ENCODE results near the gene ARID3A. TPM values are rescaled to one million over a fixed set of nuclear protein-coding genes. Genes with fewer than 3 reads are reported as not detected.

The ARID3A gene
- total RNA-seq, 1 experiment from 2014 or later, result 0.85 TPM

DNA sequence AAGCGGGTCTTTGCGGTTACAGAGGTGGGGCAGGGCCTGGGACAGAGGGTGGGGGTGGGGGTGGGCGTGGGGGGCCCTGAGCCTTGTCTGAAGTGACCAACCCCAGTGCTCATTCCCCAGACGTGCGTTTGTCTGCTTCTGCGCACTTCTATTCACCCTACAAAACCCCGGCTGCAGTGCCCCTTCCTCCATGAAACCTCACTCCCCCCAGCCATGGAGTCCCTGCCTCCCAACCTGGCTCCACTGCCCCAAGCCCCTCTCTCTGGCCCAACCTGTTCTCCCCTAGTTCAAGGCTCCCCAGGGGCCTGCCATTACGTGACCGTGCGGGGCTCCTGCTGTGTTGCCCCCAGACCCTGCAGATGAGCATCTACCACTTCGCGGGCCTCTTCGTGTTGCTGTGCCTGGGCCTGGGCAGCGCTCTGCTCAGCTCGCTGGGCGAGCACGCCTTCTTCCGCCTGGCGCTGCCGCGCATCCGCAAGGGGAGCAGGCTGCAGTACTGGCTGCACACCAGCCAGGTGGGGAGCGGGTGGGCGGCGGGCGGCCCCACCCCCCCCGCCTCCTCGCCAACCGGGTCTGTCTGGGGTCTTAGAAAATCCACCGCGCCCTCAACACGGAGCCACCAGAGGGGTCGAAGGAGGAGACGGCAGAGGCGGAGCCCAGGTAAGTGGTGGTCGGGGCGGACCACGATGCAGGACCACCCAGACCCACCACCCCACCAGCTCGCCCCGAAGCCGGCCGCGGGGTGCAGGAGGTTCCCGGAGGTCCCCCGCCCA lies 82.6 kb downstream of the ARID3A start:
- Mint-ChIP-seq H3K4me1 (ENCODE audit: low read depth, unreplicated experiment) (no peaks in the 10 kb centered on the region), H3K9me3 (ENCODE audit: low read depth, unreplicated experiment) (no peaks in the 10 kb centered on the region), H3K4me3 (ENCODE audit: low read depth, unreplicated experiment) (no peak overlapping the region), H3K36me3 (ENCODE audit: insufficient read depth, unreplicated experiment) (peaks cover 33% of the 10 kb centered on the region), H3K27ac (ENCODE audit: unreplicated experiment) (no peak overlapping the region), H3K27me3 (ENCODE audit: unreplicated experiment) (peaks cover 23% of the 10 kb centered on the region)
- TF ChIP-seq, protein P1, sequence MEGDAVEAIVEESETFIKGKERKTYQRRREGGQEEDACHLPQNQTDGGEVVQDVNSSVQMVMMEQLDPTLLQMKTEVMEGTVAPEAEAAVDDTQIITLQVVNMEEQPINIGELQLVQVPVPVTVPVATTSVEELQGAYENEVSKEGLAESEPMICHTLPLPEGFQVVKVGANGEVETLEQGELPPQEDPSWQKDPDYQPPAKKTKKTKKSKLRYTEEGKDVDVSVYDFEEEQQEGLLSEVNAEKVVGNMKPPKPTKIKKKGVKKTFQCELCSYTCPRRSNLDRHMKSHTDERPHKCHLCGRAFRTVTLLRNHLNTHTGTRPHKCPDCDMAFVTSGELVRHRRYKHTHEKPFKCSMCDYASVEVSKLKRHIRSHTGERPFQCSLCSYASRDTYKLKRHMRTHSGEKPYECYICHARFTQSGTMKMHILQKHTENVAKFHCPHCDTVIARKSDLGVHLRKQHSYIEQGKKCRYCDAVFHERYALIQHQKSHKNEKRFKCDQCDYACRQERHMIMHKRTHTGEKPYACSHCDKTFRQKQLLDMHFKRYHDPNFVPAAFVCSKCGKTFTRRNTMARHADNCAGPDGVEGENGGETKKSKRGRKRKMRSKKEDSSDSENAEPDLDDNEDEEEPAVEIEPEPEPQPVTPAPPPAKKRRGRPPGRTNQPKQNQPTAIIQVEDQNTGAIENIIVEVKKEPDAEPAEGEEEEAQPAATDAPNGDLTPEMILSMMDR (IDR thresholded peaks at IDR 0.05; ENCODE audit: unreplicated experiment), result no peak
- intact Hi-C loops (cut with micrococcal nuclease; ENCODE audit: unreplicated experiment), result no loop called here
- no peak for DNase-seq
- BruUV-seq (replicated peaks), result no TSS peak
- CTCF ChIA-PET, result no interaction called here

DNA sequence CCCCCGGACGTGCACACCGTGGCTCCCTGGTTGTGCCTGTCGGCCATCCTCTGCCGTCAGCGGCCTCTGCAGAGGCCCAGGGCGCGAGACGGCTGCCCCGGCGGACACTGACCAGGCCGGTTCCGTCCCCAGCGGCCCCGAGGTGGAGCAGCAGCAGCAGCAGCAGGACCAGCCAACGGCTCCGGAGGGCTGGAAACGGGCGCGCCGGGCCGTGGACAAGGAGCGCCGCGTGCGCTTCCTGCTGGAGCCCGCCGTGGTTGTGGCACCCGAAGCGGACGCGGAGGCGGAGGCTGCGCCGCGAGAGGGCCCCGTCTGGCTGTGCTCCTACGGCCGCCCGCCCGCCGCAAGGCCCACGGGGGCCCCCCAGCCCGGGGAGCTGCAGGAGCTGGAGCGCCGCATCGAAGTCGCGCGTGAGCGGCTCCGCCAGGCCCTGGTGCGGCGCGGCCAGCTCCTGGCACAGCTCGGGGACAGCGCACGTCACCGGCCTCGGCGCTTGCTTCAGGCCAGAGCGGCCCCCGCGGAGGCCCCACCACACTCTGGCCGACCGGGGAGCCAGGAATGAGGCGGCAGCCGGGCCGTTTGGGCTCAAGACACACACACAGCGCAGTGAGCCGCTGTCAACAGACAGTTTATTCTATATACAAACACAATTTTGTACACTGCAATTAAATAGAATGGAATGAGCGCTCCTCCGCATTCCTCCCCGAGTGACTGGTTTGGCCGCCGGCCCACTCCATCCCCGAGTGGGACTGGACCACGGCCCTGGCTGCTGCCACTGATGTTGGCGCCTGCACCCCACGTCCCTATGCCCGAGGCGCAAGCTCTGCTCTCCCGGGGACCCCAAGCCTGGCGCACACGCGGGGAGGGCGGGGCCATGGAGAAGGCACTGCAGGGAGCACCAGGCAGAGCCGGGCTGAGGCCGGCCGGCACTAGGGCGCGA lies 83.5 kb downstream of the ARID3A start:
- peaks cover 29% of the 10 kb centered on the region for H3K36me3 Mint-ChIP-seq (ENCODE audit: insufficient read depth, unreplicated experiment)
- H3K27ac Mint-ChIP-seq (ENCODE audit: unreplicated experiment), result no peak overlapping the region
- DNase-seq, result no peak
- no peaks in the 10 kb centered on the region for H3K4me1 Mint-ChIP-seq (ENCODE audit: low read depth, unreplicated experiment)
- H3K27me3 Mint-ChIP-seq (ENCODE audit: unreplicated experiment), result peaks cover 14% of the 10 kb centered on the region
- intact Hi-C loops (cut with micrococcal nuclease; ENCODE audit: unreplicated experiment), result no loop called here
- no peak overlapping the region for H3K4me3 Mint-ChIP-seq (ENCODE audit: low read depth, unreplicated experiment)
- TF ChIP-seq, protein P1 (IDR thresholded peaks at IDR 0.05; ENCODE audit: unreplicated experiment), result no peak
- CTCF ChIA-PET, result no interaction called here
- TSS peak; percentile 88 for BruUV-seq (replicated peaks)
- H3K9me3 Mint-ChIP-seq (ENCODE audit: low read depth, unreplicated experiment), result no peaks in the 10 kb centered on the region

- TF ChIP-seq, protein P1 (IDR thresholded peaks at IDR 0.05; ENCODE audit: unreplicated experiment), result no peak
- no peak overlapping the region for H3K27ac Mint-ChIP-seq (ENCODE audit: unreplicated experiment)
- peaks cover 27% of the 10 kb centered on the region for H3K36me3 Mint-ChIP-seq (ENCODE audit: insufficient read depth, unreplicated experiment)
- CTCF ChIA-PET, result no interaction called here
- BruUV-seq (replicated peaks), result no TSS peak
- intact Hi-C loops (cut with micrococcal nuclease; ENCODE audit: unreplicated experiment), result no loop called here
- H3K9me3 Mint-ChIP-seq (ENCODE audit: low read depth, unreplicated experiment), result no peaks in the 10 kb centered on the region
- H3K4me1 Mint-ChIP-seq (ENCODE audit: low read depth, unreplicated experiment), result no peaks in the 10 kb centered on the region
- peaks cover 7% of the 10 kb centered on the region for H3K27me3 Mint-ChIP-seq (ENCODE audit: unreplicated experiment)
- H3K4me3 Mint-ChIP-seq (ENCODE audit: low read depth, unreplicated experiment), result no peak overlapping the region
- no peak for DNase-seq
Observed at GRCh38 chr19:1009981-1010538, 84.2 kb downstream of the ARID3A start.

GRCh38 chr19:1010586-1011510 lies 85.0 kb downstream of the ARID3A start:
- CTCF ChIA-PET, result no interaction called here
- intact Hi-C loops (cut with micrococcal nuclease; ENCODE audit: unreplicated experiment), result no loop called here
- H3K4me1 Mint-ChIP-seq (ENCODE audit: low read depth, unreplicated experiment), result no peaks in the 10 kb centered on the region
- no peak overlapping the region for H3K4me3 Mint-ChIP-seq (ENCODE audit: low read depth, unreplicated experiment)
- TF ChIP-seq, protein P1 (IDR thresholded peaks at IDR 0.05; ENCODE audit: unreplicated experiment), result no peak
- H3K27ac Mint-ChIP-seq (ENCODE audit: unreplicated experiment), result no peak overlapping the region
- DNase-seq, result no peak
- no peaks in the 10 kb centered on the region for H3K9me3 Mint-ChIP-seq (ENCODE audit: low read depth, unreplicated experiment)
- no peaks in the 10 kb centered on the region for H3K27me3 Mint-ChIP-seq (ENCODE audit: unreplicated experiment)
- H3K36me3 Mint-ChIP-seq (ENCODE audit: insufficient read depth, unreplicated experiment), result peaks cover 25% of the 10 kb centered on the region
- no TSS peak for BruUV-seq (replicated peaks)

Measured in Calu3 (cell line).